Measurements from ENCODE around the gene VSX2.

DNA sequence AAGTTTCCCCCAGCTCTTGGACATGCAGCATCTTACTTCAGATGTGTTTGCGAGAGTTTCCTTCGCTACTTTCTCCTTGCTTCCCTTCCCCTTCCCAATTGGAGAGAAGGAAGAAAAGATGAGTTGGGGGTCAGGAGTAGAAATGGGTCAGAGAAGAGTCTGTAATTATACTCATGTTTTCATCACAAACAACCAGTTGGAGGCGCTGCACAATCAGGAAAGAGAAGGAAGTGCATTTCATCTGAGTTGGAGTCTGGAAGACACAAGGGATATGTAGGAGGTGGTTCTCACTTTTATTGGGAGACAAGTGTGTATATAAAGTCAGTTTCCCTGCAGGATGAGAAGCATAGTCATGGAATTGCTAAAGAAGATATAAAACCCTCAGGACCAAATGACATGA, 31.3 kb upstream of the VSX2 start:
- no peak for TF ChIP-seq GATA2 (IDR thresholded peaks at IDR 0.05; ENCODE audit: low read depth, low read length)
- no peak for TF ChIP-seq GATA3 (IDR thresholded peaks at IDR 0.05; ENCODE audit: low read depth, low read length)
